H1 (cell line): Measurements from ENCODE around the gene SLC26A6. TPM values are rescaled to one million over a fixed set of nuclear protein-coding genes. Genes with fewer than 3 reads are reported as not detected.

Source experiments
- EGR1 ChIP-seq: IDR thresholded peaks from 2 replicates; pipeline ENCODE4 v1.6.1; 2011; ENCODE audit warnings: low read depth, low read length, borderline replicate concordance
- RAD21 ChIP-seq, 2 experiments: IDR thresholded peaks in 1 of 2; conservative IDR thresholded peaks in 1 of 2; 2 replicates each; pipeline ENCODE4 v1.6.1; 2011; ENCODE audit warnings: low read depth in 2 of 2, low read length in 2 of 2, improper control_type of control experiment in 1 of 2, inconsistent platforms in 1 of 2, mild to moderate bottlenecking in 1 of 2, moderate library complexity in 1 of 2
- USF2 ChIP-seq: IDR thresholded peaks from 2 replicates; pipeline ENCODE4 v1.6.1; 2011; ENCODE audit warnings: low read length, improper control_type of control experiment
- polyA plus RNA-seq, 7 experiments: library from polyadenylated mRNA; depleted of rRNA in 3 of 7; stranded (reverse) in 5 of 7; unstranded in 2 of 7; fragments of >200 nt in 5 of 7; fragments of 200-250 nt in 2 of 7; gene quantifications; 1 replicate in 5 of 7; 2 replicates in 1 of 7; 4 replicates in 1 of 7; pipeline versions ENCODE4 v1.2.1 to v1.2.3, GENCODE V29; 2011 to 2013; ENCODE audit warnings: missing spikeins in 2 of 7, mixed read lengths in 2 of 7
- total RNA-seq: library from RNA; stranded (reverse); fragmentation: NEBNext Ultra II Directional; extraction: Animal tissue kit (Norgen Biotek cat#: 25700); gene quantifications from 2 replicates; pipeline ENCODE4 v1.2.1, GENCODE V29; 2021

The SLC26A6 gene
- total and polyA plus RNA-seq, 2 of the 8 experiments (the other 6 are each of a cell fraction or from before 2014, with no cell fraction given) = 50.4 to 58.0 TPM

GRCh38 chr3:48600711-48601621, 34.3 kb downstream of the SLC26A6 start (continued):
- no peak for TF ChIP-seq RAD21 (IDR thresholded peaks at IDR 0.05 in 1 of 2, conservative IDR thresholded peaks at IDR 0.05 in 1 of 2; ENCODE audit: low read depth in 2 of 2, low read length in 2 of 2)
- no peak for TF ChIP-seq EGR1
- no peak for TF ChIP-seq USF2
